ENCODE data around the gene ZNF644.
"Not testable (repeated sequence)": the region's sequence is repeated elsewhere in the genome, so short reads cannot be mapped to it uniquely, and the experiment has no call there.

The ZNF644 gene

DNA sequence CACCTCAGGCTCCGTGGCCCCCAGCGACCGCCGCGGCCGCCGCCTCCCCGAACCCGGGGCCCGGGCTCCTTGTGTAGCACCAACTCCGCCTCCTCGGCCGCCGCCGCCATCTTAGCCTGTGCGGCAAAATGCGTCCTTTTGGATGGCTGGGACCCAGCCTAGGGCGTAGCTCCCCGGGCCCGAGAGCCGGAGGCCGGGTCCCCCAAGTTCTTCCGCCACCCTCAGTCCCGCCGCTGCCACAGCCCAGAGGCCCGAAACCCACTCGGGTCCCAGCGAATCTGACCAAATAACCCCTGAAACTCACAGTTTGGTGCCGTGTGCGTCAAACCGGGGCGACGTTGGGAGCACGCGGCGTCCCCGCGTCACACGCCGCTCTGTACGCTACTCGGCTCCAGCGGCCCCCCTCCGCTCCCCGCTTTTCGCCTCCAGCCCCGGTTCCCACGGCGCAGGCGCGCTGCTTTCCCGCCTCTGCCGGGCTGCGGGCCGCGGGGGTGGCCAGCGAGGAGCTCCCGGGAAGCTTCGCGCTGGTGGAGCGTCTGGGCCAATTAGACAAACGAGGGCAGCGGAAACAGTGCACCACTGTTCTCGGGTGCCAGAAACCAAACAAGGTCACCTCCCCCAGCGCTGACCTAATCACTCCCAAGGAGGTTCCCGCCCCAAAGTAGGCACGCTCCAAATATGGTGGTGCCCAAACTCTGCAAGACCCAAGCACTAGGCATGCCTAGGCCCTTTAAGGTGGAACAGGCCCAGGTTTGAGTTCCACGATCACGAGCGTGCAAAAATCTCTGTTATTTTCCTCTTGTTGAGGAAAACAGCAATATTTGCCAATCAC is at the start of gene ZNF644:
Gene ZNF644, minus strand, starts transcription at position 350 of the 832 bp plus-strand sequence. CDS start 39,682 bp downstream, outside the sequence.
- DNase-seq = peak; percentile 88

DNA sequence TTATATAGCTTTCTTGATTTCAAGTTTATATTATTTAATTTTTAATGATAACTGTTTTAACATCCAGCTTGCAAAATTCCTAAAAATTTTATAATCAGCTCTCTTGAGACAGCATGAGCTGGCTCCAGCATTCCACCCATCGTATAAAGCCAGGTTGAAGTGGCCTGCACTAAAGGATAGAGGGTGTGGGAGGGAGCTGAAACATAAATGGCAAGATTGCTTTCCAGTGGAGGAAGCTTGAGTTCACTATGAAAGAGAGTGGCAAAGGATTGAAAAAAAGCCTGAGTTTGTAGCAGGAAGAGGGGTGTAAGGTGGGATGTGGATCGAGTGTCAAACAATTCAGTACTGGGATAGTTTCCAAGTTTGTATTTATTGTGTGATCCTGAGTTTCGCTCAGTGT is 48.5 kb upstream of the ZNF644 start:
- DNase-seq = no peak

DNA sequence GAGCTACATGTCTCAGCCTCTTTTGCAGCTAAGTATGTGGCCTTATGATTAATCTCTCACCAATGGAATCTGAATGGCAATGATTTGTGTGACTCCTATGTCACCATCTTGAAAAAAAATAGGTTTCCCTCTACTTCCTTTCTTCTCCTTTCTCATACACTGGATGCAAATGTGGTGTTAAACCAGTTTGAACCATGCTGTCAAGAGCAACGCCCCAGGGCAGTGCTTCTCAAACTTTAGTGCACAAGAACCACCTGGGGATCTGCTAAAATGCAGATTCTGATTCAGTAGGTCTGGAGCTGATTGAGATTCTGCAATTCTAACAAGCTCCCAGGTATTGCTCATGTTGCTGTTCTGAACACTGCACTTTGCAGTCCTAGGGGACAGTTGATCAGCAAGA is 44.7 kb upstream of the ZNF644 start:
- no peak for DNase-seq

GRCh38 chr1:91065337-91065736 is 43.5 kb upstream of the ZNF644 start:
- DNase-seq = no peak

DNA sequence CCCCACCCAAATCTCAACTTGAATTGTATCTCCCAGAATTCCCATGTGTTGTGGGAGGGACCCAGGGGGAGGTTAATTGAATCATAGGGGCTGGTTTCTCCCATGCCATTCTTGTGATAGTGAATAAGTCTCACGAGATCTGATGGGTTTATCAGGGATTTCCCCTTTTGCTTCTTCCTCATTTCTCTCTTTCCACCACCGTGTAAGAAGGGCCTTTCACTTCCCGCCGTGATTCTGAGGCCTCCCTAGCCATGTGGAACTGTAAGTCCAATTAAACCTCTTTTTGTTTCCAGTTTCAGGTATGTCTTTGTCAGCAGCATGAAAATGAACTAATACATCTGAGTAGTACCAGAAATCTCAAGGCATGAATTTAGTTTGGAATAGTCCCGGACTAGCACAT is 41.6 kb upstream of the ZNF644 start:
- DNase-seq = not testable (repeated sequence)

- DNase-seq = no peak
Observed at GRCh38 chr1:91059157-91059556, 37.3 kb upstream of the ZNF644 start.

DNA sequence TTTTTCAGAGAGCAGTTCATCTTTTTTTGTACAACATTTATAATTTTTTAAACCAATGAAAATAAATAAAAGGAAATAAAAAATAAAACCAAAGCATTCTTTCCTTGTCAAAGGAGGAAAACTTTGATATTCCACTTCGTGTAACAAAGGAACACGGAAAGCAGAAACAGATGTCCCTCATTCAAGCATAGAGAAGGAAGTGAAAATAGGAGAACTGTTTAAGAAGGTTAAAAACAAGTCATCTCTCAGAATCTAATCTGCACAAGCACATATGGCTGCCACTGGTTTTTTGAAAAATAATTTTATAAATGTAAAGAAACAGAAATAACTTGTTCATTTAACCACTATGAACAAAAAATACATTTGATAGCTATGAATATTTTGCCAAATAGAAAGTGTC is 35.9 kb upstream of the ZNF644 start:
- DNase-seq = no peak

GRCh38 chr1:91054780-91055481 is 33.1 kb upstream of the ZNF644 start:
- no peak for DNase-seq

- no peak for DNase-seq
Observed at GRCh38 chr1:91053630-91054029, 31.8 kb upstream of the ZNF644 start.

GRCh38 chr1:91049551-91049950 is 27.7 kb upstream of the ZNF644 start:
- DNase-seq = not testable (repeated sequence)

DNA sequence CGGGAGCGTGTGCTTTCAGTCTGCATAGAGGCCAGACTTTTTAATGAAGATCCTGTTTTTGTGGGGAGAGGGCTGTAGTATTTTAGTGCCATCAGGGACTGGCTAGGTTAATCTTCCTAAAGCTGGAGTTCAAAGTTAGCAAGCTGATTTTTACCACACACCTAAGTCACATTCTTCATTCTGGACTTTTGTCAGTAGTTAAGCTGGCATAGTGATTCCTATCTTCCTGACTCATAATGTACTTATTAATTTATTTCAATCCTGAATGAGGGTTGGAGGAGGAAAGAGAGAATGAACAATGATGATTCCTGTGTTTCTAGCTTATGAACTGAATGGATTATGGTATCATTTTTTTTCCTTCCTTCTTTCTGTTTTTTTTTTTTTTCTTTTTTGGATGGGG is 24.9 kb upstream of the ZNF644 start:
- DNase-seq = no peak

DNA sequence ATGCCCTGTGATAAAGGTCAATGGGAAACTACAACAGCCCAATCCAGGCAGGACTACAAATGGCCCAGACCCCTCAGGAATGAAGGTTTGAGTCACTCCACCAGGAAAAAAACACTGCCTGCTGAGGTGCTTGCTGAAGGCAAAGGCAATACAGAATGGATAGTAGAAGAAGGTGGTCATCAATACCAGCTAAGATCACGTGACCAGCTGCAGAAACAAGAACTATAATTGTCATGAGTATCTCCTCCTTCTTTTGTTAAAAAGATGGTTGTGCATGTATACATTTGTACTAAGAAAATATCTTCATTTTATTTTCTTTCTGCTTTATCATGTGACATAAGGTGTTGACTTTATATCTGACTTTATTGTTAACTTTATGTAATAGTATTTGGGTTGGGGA is 23.4 kb upstream of the ZNF644 start:
- no peak for DNase-seq

DNA sequence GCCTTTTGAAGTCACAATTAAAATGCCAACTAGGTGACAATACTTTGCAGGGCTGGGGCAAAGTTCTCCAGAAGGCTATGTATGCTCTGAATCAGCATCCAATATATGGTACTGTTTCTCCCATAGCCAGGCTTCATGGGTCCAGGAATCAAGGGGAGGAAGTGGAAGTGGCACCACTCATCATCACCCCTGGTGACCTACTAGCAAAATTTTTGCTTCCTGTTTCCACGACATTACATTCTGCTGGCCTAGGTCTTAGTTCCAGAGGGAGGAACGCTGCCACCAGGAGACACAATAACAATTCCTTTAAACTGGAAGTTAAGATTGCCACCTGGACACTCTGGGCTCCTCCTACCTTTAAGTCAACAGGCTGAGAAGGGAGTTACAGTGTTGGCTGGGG is 22.9 kb upstream of the ZNF644 start:
- DNase-seq = not testable (repeated sequence)

- DNase-seq = not testable (repeated sequence)
Observed at GRCh38 chr1:91042372-91042771, 20.5 kb upstream of the ZNF644 start.

GRCh38 chr1:91038582-91038981 is 16.7 kb upstream of the ZNF644 start:
- DNase-seq = no peak

DNA sequence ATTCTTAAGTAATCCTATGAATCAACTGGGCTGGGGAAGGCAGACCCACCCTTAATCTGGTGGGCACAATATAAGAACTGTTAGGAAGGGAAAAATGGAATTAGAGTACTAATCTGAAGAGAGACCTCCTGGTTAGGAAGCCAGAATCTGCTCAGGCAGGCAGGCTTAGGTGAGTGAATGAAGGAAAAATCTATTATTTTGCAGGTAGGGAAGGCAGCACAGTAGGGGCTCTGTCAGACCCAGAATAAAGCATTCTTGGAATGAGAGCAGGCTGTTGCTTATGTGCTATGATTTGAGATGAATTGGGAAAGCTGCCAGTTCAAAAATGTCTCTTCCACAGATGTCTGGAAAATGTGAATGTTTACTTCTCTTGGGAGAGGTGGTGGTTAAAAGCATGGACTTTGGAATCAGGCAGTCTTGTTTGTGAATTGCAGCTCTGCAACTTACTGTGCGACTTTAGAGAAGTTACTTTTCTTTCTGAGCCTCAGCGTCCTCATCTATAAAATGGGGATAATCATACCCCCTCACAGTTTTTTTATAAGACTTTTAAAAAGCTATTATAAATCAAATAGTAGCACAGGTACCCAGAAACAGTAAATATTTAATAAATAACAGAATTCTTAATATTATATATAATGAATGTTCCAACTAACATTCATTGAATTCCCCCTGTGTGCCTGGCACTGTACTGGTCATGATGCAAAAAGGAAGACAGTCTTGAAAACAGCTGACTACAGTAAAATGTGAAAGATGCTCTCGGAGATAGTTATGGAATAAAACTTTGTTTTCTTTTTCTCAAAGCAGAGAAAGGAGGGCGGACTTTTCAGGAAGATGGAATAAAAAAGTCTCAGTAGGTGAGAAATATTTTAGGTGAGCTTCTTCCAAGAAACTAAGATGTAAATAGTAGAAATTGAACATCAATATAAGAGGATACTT is 15.3 kb upstream of the ZNF644 start:
- no peak for DNase-seq

GRCh38 chr1:91032349-91032748 is 10.5 kb upstream of the ZNF644 start:
- no peak for DNase-seq

DNA sequence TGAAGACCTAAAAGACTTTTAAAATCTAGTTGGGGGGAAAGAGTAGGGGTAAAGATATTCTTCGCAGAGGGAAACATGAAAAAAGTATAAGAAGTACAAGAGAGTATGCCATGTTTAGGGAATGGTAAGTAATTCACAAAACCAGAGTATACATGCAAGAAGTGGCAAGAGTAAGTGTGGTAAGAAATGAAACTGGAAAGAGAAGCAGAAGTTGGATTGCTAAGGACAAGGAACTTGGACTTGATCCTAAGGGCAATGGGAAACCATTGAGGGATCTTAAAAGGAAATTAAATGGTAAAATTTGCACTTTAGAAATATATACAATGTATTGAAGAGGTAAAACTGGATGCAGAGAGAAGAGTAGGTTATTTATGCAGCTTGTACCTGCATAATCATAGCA is 9.2 kb upstream of the ZNF644 start:
- no peak for DNase-seq

DNA sequence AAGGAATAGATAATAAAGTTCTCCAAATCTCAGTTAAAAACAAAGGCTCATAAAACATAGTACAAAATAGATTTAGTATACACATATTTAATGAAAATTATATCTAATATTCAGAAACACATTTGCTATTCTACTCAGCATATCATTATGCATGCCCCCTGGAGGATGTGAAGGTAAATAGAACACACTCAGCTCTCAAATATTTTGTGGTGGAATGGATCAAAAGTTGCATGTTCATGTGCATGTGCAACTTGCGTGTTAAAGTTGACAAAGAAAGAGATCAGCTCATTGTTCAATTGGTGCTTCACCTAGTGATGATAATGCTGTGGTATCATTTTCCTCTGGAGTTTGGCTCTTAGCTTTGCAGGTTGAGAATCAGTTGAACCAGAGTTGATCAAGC is 4.9 kb upstream of the ZNF644 start:
- no peak for DNase-seq

DNA sequence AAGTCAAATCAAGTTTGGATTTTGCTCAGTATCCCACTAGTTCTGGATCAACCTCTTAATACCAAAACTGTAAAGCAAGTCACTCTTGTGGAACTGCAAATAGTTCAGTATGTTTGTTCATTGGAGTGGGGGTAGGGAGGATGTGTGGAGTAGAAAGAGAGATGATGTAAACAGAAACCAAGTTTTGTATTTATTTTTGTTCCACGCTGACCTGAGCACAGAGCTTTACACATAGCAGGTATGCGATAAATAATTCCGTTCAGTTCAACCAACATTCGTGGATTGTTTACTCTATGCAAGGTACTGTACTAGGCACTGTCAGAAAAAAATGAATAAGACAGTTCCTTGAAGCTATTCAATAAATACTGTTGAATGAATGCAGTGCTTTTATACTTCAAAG is 4.5 kb upstream of the ZNF644 start:
- no peak for DNase-seq

DNA sequence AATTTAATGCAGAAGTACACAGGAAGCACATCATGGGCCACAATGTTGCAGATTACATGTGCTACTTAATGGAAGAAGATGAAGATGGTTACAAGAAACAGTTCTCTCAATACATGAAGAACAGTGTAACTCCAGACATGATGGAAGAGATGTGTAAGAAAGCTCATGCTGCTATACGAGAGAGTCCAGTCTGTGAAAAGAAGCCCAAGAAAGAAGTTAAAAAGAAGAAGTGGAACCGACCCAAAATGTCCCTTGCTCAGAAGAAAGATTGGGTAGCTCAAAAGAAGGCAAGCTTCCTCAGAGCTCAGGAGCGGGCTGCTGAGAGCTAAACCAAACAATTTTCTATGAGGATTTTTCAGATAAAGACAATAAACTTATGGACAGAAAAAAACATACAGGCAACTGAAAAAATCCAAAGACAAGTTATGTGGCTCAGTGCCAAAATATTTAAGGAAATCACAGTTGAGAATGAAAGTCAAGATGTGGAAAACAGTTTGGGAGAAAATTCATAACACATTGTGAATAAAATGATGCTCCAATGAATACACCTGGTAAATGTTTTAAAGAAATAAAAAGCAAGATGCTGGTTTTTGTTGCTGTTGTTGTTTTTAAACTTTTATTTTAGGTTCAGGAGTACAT is 2.8 kb upstream of the ZNF644 start:
- no peak for DNase-seq

DNA sequence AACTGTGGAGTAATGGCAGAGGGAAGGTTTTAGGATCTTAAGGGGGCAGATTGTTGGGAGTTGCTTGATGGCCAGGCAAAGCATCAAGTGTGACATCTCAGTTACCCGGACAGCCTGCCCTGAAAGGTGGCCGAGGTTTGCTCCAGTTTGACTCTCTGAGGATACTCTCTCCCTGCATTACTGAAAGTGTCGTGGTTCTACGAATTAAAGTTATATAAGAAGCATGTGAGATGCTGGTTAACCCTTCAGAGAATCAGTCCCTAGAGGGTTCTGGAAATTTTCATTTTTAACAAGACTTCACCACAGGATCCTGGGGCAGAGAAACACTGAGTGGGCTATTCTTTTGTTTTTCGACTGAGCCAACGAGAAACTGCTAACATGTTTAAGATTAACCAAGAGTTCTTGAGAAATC is 689 bp upstream of the ZNF644 start:
- DNase-seq = no peak

Measured in NCI-H2171 (cell line).